ENCODE results near the gene MTG2.

MTG2 gene

DNA sequence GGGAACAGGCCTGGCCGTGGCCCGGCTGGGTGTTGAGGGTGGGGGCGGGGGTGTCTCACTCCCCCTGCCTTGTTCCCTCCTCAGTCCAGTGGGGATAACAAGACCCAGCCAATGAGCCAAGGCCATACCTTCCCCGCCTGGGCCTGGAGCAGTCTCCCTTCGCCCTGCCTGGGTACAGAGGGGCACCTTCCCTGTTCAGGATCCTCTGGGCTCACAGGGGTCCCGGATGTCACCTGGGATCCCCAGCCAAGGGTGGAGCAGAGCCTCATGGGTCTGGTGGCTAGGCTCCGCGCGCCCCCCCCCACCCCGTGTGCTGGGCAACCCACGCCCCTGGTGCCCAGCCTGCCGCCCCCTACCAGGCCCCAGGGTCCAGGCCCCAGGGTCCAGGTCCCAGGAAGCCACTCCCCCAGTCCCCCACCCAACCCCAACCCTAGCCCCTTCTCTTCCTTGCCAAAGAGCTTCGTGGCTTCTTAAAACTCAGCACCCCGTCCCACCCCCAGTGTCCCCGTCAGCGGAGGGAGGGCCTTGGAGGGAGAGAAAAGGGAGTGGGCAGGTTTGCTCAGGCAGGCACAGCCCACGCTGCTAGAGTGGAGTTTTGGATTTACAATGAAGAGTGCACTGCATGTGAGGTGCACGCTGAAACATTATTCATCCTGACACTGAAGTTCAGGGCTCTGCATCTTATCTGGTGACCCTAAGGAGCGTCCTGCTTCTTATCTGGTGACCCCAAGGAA, 25.4 kb downstream of the MTG2 start:
- DNase-seq: no peak

DNA sequence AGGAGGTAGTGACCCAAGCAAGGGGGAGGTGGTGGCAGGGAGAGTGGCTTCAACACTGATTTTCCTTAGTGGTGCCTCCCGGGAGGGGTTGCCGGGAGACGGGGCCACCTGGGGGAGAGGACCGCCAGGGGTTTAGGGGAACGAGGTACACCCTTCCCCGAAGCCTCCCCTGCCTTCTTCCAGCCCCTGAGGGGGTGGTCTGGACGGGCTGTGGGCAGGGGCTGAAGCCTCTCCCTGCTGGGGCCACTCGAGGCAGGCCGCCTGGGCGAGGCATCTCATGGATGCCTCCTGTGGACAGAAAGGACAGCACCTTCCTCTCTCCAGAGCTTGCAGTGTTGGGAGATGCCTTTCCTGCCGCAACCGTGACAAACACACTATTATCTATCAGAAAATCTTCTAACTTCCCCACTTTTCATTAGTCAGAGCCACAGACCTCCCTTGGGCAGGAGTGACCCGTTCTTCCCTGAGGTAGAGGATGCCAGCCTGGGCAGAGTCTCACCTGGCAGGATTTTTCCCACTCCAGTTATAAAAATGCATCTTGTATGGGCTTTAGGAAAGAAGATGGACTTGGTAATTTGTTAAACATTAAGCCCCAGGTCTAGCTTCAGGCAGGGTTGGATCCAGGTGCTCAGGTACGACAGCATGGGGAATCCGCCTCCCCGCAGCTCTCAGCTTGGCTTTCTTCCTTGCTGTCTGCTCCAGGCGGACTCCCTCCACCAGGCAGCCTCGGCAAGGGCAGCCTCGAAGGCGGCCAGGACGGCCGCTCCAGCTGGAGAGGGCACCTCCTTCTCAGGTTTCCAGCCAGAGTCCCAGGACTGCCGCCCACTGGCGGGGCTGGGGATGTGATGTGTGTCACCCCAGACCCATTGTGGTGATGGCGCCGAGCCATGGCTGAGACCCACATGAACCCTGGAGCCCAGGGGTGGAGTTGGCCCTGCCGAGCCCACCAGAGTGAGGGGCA, 26.2 kb downstream of the MTG2 start:
- DNase-seq: no peak

DNA sequence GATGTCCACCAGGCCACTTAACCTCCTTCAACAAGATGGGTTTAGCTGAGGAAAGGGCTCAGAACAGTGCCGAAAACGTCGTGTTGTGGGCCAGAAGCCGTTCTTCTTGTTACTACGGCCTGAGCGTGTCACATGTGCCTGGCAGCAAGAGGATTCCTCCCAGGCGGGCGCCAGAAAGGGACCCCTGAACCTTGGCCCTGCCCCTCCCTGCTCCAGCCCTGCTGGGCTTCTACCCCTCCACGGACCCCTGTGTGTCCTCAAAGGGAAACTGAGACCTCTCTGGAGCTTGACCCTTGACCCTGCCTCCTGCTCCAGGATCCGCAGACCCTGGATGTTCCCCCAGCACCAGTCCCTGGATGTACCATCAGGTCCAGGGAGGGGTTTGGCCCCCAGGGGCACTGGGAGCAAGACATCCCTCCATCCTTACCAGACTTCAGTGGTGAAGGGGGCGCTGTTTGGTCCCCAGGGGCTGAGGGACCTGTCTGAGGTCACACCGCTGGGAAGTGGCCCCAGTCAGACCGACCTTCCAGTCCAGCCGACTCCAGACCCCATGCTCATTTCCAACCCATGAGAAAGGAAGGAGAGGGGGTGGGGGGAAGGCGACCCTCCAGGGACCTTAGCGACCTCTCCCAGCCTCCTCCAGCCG, 27.1 kb downstream of the MTG2 start:
- DNase-seq: no peak

DNA sequence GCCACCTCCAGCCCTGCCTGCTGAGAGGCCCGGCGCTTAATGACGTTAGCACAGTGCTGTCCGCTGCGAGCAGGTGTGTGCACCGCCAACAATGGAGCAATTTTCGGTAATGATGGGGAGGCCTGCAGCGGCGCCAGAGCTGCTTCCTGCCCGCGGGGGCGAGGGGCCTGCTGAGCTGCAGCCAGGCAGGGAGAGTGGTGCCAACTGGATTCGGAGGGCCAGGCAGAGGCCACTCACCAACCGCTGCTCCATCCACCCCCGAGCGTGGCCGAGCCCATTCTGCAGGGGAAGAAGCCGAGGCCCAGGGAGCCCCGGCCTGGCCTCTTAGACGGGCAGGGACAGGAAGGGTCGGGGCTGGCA, 27.6 kb downstream of the MTG2 start:
- DNase-seq: no peak

DNA sequence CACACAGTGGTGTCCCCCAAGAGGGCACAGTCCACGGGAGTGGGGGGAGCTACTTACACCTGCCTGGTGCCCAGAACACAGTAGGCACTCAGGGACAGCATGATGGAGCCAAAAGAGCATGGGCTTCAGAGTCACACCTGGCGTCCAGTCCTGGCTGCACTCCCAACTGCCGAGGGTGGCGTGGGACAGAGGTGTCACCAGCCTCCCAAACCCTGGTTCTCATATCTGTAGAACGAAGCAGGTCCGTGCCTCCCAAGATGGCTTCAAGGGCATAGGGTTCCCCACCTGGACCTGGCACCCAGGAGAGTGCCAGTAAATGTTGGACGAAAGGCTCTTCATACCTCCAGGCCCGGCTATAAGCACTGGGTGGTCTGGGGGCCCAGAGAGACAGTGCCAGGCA, 28.4 kb downstream of the MTG2 start:
- no peak for DNase-seq

DNA sequence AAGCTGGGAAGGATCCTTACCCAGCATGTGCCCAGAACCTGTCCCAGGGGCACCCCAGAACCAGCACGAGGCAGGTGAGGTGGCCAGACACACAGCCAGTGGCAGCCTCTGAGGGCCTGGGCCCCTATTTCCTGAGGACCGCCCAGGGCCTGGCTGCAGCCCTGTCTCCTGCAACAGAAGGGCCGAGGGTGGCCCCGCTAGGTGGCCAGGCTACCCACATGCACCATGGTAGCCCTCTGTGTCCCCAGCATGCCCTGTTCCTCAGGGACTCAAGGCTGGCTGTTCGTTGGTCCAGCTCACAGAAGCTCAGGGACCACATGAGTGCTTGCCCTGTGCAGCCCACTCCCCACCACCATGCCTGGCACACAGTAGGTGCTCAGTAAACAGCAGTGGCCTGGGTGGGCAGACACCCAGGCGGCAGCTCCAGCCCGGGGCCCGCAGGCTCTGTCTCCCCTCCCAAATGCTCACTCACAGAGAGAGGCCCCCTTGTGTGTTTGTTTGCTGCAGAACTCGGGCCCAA, 29.0 kb downstream of the MTG2 start:
- no peak for DNase-seq

DNA sequence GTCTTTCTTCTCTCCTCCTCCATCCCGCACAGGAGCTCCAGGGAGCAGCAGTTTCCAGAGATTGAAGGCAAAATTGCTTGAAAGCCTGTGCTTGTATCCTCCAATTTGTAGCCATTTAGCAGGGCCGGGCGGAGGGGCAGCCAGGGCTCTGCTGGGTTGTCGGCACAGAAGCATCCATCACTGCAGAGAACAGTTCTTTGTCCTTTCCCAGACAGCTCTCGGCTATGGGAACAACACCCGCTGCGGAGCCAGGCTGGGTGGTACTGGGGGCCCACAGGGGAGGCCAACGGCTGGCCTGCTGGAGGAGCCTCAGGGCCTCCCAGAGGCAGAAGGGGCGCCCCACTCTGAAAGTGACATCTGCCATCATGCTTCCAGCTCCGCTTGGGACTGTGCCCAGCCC, 29.5 kb downstream of the MTG2 start:
- DNase-seq: no peak

DNA sequence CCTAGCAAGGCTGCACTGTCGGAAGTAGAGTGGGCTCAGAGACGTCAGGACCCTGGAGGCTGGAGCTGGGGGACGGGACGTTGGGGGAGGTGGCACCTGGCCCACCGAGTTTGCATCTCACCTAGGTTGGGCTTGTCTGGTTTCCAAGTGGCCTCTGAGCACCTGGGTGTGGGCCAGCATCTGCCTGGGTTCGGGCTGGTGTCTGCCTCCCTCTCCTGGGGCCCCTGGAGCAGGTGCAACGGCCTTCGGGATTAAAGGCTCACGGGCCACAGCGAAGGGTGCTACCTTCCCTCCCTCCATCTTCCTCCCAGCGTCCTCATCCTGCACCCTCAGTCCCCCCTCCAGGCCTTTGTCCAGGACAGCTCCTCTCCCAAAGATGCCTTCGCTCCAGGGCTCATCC, 31.2 kb downstream of the MTG2 start:
- DNase-seq: no peak

DNA sequence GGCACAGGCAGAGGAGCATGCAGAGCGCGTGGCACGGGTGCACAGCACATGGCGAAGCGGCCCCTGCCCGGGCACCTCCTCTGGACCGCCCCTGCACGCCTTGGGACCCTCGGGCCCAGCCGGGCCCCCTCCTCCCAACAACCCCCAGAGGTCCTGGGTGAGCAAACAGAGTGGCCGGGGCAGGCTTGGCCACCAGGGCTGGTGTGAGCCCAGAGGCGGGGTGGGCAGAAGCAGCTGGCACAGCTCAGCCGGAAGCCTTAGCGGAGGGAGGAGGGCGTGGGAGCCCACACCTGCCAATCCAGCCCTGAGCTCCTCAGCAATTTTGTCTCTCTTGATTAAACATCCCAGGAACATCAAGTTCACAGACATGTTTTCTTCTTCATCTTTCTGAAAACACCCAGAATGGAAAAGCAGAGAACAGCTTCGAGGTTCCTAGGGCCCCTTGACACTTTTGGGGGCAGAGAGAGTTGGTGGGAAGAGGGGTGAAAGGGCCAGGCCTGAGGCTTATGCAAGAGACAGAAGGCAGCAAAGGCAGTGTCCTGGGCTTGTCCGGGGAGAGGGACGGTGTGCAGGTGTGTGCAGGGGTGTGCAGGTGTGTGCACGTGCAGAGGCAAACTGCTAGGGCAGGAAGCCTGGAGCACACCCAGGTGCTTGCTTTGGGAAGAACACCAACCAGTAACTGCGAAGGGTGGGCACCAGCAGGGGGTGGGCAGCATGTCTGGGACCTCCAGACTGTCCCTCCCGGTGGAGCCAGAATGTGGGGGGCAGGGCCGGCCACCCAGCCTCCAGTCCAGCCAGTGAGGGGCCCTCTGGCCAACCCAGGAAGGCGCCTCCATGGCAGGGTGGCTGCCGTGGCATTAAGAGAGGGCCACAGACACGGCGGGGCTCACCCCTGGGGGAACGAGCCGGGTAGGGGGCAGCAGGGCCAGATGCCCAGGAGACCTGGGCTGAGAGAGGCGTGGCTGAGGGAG, 32.5 kb downstream of the MTG2 start:
- no peak for DNase-seq

DNA sequence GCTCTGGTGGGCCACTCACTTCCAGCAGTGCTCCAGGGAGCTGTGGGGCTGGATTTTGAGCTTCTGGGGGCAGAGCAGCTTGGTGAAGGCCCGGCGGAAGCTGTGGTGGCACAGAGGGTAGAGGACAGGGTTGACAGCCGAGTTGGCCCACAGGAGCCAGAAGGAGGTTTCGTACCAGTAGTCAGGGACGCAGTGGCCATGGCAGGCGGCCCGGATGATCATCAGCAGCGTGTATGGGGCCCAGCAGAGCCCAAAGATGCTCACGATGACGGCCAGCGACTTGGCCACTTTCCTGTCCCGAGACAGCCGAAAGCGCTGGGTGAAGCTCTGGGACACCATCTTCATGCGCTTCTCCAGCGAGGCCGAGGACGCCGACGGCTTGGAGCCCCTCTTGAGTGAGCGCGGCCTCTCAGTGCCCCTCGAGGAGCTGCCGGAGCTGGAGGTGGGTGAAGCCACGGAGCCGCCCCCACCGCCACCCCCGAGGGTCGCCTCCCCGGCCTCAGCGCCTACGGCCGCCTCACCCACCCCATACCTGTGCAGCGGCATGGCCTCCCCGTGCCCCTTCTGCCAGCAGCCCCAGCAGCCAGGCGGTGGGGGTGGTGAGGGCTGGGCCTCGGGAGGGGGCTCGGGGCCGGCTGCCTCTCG, 33.3 kb downstream of the MTG2 start:
- DNase-seq: no peak

DNA sequence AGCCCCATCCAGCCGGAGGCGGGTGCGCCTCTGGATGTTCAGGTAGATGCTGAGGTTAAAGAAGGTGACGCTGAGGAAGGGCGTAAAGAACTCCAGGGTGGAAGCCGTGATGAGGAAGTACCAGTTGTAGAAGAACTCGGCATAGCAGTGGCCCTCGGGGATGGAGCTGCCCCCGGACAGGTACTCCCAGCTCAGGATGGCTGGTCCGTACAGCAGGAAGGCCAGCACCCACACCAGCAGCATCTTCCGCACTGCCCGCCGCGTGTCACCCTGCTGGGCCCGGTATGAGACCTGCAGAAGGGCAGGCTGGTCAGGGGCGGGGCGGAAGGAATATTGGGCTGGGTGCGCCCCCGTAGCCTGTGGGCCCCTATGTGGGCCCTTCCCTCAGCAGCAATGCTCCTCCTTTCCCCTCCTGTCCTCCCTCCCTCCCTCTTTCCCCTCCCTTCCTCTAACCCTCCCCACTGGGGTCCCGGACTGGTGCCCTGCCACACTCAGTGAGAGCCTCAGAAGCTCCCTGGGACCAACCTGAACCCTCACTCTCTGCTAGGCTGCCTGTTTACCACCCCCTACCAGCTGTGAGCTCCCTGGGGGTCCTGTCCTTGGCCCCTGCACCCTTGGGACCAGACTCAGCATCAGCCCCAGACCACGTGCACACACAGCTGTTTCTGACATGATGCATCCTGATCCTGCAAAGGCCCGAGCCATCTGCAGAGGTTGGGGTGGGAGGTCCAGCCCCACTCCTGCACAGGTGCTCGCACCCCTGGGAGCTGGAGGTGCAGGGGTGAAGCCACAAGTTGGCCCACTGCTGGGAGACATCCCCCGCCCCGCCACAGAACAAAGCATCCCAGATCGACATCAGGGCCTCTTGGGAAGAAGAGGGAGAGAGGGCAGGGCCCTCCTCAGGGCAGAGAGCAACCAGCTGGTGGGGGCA, 34.1 kb downstream of the MTG2 start:
- no peak for DNase-seq

DNA sequence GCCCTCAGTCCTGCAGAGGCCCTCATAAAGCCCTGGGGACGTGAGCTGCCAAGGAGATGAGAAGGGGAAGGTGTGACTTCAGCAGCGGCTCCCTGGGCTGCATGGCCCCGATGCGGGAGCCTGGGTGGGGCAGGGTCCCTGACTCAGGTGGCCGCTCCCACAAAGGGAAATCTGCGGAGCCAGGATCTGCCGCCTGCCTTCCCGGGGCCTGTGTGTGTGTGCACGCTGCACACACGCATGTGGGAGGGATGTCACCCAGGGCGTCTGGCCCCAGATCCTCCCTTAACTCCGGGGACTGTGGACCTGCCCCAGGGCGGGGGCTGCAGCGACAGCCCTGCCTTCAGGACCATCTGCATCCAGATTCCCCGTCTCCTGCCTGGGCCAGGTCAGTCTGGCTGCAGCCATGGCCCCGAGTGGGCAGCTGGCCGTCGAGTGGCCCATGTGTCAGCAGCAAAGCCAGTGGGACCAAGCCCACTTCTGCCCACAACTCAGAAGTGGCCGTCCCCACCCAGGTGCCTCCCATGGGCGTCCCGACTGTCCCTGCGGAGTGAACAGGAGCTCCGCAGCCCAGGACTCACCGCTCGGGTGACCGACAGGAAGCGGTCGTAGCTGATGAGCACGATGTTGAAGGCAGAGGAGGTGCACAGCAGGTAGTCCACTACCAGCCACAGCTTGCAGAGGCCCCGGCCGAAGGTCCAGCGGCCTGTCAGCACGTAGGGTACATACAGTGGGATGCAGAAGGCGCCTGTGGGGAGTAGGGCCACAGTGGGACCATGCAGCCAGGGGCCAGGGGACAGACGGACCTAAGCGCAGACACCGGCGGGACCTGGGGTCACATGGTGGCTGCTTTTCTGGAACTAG, 35.3 kb downstream of the MTG2 start:
- DNase-seq: no peak

DNA sequence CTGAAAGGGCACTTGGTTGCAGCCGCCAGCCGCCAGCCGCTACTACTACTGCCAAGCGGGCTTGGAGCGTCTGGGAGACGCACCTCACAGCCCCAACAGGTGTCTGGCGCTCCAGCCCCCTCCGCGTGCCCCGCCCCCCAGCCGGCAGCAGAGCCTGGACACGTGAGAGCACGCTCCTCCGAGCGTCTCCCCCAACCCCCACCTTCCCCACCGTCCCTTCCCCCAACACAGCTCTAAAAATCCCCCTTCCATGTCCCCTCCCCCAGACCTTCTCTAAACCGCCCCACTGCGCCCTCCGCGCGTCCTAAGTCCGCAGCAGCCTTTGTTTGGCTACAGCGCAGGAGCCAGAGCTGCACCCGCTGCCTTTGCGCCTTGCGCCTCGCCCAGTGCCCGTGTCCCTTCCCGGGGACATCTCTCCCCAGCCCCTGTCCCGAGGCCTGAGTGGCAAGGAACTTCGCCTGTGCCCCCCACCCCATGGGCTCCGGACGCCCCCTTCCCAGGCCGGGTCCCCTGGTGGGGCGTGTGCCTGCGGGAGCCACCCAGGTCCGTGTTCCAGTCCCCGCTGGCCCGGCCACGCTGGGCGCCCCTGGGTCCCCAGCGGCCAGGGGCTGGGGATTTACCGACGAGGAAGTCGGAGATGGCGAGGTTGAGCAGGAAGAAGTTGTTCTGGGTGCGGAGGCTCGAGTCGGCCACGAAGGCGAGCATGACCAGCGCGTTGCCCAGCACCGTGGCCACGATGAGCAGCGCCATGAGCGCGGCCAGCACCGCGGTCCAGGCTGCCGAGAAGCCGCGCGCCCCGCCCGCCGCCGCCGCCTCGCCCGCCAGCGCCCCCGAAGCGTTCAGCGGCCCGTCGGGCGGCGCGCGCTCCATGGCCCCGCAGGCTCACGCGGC, 36.5 kb downstream of the MTG2 start:
- no peak for DNase-seq

DNA sequence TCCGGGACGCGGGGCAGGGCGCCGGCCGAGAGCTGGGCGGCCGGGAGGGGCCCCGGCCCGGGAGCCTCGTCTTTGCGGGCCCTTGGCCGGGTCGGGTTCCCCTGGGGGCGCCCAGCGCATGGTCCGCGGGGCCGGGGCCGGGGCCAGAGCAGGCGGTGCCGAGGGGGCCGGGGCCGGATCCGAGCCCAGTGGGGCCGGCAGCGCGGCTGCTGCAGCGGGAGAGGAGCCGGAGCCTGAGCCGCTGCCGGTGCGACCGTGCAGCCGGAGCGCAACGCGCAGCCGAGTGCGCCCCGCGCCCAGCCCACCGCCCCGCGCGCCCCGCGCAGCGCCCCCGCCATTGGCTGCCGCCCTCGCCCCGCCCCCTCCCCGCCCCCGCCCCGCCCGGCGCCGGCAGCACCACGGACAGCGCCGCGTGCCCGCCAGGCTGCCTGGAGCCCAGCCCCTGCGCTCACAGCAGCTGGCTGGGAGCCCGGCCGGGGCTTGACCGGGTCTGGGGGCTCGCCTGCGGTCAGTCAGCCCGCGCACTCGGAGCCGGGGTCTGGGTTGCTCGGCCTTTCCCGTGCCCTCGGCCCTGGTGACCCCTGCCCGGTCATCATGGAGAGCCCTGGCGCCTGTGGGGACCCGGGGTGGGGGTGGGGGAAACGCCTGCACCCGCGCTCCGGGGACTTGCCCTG, 37.3 kb downstream of the MTG2 start, which contains the start of gene HRH3:
HRH3 (minus strand) TSS at position 287 of the 674 bp plus-strand sequence. CDS start 308 bp downstream, outside the sequence.
- peak; percentile 44 for DNase-seq

DNA sequence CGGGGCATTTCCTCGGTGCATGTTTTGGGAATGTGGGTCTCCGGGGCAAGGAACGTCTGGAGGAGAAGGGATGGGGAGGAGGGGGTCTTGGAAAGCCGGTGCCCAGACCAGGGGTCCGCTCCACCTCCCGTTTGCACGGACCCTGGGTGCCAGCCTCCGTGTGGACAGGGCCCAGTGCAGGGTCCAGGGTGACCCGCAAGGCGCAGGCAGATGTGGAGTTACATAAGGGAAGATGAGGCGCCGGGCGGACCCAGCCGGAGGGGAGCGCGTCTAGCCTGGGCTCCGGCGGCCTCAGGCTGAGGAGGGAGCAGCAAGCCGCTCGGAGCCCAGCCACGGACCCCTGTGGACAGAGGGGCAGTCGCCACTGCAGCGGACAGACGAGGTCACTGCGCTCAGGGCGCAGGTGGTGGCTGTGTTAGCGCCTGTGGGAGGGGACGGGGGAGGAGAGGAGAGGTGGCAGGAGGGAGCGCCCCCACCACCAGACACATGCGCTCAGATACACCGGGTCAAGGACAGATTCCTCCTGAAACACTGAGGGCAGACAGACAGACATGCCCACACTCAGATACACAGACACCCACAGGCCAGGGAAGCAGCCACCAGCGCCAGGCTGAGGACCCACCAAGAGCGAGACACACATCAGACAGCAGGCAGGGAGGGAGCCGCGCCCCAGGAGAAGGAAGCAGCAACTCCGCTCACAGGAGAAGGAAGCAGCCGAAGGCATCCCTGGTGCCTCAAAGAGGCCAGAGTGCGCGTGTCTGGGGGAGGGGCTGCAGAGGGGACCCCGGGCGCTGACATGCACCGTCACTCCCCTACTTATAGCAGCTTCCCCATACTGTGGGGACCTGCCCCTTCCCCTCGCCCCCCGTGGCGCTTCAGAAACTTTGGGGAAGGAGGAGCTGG, 38.1 kb downstream of the MTG2 start:
- no peak for DNase-seq

DNA sequence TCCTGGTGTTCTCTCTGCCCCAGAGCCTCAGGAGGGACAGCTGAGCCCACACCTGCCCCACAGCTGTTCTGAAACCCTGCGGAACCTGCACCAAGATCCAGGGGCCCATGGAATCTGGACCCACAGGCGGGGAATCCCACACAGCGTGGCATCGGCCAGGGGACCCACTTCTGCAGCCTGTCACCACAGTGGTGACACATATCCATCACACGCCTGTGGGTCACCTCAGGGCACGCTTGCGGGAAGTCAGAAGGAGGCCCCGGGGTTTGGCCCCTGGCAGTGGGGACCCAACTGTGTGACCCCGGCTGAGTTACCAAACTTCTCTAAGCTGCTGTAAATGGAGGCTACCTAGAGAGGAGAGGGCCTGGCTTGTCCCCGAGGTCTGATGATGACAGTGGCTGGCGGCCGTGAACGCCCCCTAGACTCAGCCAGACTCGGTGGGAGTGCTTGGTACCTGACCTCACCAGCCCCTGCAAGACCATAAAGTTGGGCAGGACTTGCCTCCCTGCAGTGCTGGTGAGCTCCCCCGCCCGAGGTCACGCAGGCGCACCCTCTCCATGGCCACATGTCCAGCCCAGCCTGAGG, 39.5 kb downstream of the MTG2 start:
- DNase-seq: no peak

Data from activated CD4-positive, CD25-positive, alpha-beta regulatory T cell treated with anti-CD3 and anti-CD28 coated beads, Interleukin-2, amount 50 U/mL, for 72 hours (primary cell).